PFSK-1 (cell line): ENCODE measurements around the gene IFITM1.

Source experiments
- FOXP2 ChIP-seq: optimal IDR thresholded peaks from 2 replicates; pipeline ENCODE3; 2011; ENCODE audit warnings: borderline replicate concordance, control low read depth, inconsistent platforms; ENCODE audit not compliant: insufficient read depth; ENCODE audit errors: extremely low read length, extremely low read depth
- POLR2AphosphoS5 ChIP-seq: IDR thresholded peaks from 2 replicates; pipeline ENCODE4 v1.6.1; 2012; ENCODE audit warnings: low read depth, mild to moderate bottlenecking, control low read depth, low read length, moderate library complexity
- REST ChIP-seq, 2 experiments: IDR thresholded peaks; 2 replicates each; pipeline versions ENCODE4 v1.6.1 to v1.8.0; 2011 to 2012; ENCODE audit warnings: low read depth in 2 of 2, low read length in 2 of 2, control low read depth in 1 of 2, inconsistent platforms in 1 of 2, mild to moderate bottlenecking in 1 of 2, moderate library complexity in 1 of 2; ENCODE audit not compliant: insufficient read depth in 1 of 2
- SIN3A ChIP-seq: IDR thresholded peaks from 2 replicates; pipeline ENCODE4 v1.6.1; 2012; ENCODE audit warnings: mild to moderate bottlenecking, low read length, moderate library complexity, borderline replicate concordance; ENCODE audit not compliant: insufficient read depth
- TAF1 ChIP-seq: IDR thresholded peaks from 2 replicates; pipeline ENCODE4 v1.6.1; 2012; ENCODE audit warnings: low read length, control low read depth, borderline replicate concordance; ENCODE audit not compliant: insufficient read depth

IFITM1 gene

GRCh38 chr11:297586-298405, 16.0 kb upstream of the IFITM1 start:
- TF ChIP-seq POLR2AphosphoS5 = no peak
- no peak for TF ChIP-seq SIN3A
- TF ChIP-seq FOXP2 = no peak
- TF ChIP-seq REST (IDR thresholded peaks at IDR 0.05; ENCODE audit: insufficient read depth in 1 of 2, low read depth in 2 of 2, low read length in 2 of 2) = no peak
- TF ChIP-seq TAF1 = no peak

GRCh38 chr11:298406-299065, 15.3 kb upstream of the IFITM1 start:
- TF ChIP-seq TAF1 = no peak
- no peak for TF ChIP-seq FOXP2
- TF ChIP-seq REST (IDR thresholded peaks at IDR 0.05; ENCODE audit: insufficient read depth in 1 of 2, low read depth in 2 of 2, low read length in 2 of 2) = no peak
- TF ChIP-seq POLR2AphosphoS5 = no peak
- TF ChIP-seq SIN3A = no peak

- no peak for TF ChIP-seq POLR2AphosphoS5
- TF ChIP-seq SIN3A = no peak
- no peak for TF ChIP-seq REST (IDR thresholded peaks at IDR 0.05; ENCODE audit: insufficient read depth in 1 of 2, low read depth in 2 of 2, low read length in 2 of 2)
- TF ChIP-seq FOXP2 = no peak
- no peak for TF ChIP-seq TAF1
Observed at GRCh38 chr11:299081-299891, 14.6 kb upstream of the IFITM1 start, which contains the start of gene IFITM5. Gene IFITM5 (minus strand): TSS chr11:299526. CDS start chr11:299490, 36 bp downstream.

GRCh38 chr11:299951-300735, 13.7 kb upstream of the IFITM1 start:
- TF ChIP-seq FOXP2 = no peak
- TF ChIP-seq REST (IDR thresholded peaks at IDR 0.05; ENCODE audit: insufficient read depth in 1 of 2, low read depth in 2 of 2, low read length in 2 of 2) = no peak
- no peak for TF ChIP-seq POLR2AphosphoS5
- TF ChIP-seq TAF1 = no peak
- TF ChIP-seq SIN3A = no peak
